ENCODE measurements around the gene LRIG1.

LRIG1 gene

DNA sequence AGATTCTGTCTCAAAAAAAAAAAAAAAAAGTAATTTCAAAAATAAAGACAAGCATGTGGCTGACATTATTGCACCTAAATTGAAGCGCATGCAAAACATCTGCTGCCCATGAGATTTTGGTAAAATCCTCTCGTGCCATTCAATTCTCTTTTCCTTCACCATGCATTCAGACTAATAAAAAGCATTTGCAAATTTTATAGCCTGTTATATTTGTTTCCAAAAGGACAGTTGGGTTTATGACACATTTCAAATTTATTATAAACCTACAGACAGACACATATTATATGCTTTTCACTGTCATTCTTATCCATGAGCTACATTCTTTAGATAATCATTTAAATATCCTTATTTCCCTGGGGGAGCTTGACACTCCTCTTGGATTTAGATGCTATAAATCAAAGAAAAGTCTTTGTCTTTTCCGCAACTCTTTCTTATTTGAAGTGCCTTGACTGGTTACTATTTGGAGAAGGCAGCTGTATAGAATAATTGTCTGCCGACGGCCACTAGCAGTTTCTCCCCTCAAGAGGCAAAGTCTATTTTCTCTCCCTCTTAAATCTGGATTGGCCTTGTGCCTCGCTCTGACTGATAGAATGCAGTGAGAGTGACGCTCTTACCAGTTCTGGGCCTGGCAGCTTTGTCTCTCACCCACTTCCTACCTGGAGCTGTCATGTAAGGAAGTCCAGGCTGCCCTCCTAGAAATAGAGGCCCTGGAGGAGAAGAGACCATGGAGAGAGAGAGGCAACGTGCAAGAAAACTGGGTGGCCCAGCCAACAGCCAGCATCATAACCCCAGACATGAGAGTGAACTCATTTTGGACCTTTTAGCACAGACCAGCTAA is 6.8 kb upstream of the LRIG1 start:
- no peak for DNase-seq (ENCODE audit: low read depth, low spot score)
- TF ChIP-seq, protein P1, sequence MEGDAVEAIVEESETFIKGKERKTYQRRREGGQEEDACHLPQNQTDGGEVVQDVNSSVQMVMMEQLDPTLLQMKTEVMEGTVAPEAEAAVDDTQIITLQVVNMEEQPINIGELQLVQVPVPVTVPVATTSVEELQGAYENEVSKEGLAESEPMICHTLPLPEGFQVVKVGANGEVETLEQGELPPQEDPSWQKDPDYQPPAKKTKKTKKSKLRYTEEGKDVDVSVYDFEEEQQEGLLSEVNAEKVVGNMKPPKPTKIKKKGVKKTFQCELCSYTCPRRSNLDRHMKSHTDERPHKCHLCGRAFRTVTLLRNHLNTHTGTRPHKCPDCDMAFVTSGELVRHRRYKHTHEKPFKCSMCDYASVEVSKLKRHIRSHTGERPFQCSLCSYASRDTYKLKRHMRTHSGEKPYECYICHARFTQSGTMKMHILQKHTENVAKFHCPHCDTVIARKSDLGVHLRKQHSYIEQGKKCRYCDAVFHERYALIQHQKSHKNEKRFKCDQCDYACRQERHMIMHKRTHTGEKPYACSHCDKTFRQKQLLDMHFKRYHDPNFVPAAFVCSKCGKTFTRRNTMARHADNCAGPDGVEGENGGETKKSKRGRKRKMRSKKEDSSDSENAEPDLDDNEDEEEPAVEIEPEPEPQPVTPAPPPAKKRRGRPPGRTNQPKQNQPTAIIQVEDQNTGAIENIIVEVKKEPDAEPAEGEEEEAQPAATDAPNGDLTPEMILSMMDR (IDR thresholded peaks at IDR 0.05; ENCODE audit: low read depth, low read length), result no peak
- no peak overlapping the region for H3K4me3 ChIP-seq (ENCODE audit: low read depth, low read length)
- in situ Hi-C loops (cut with HindIII; ENCODE audit: low sequenced_read_pairs), result no loop called here

GRCh38 chr3:66506154-66506553 is 5.3 kb upstream of the LRIG1 start:
- DNase-seq (ENCODE audit: low read depth, low spot score), result no peak
- in situ Hi-C loops (cut with HindIII; ENCODE audit: low sequenced_read_pairs), result no loop called here
- TF ChIP-seq, protein P1 (IDR thresholded peaks at IDR 0.05; ENCODE audit: low read depth, low read length), result no peak

GRCh38 chr3:66504850-66505641 is 4.2 kb upstream of the LRIG1 start:
- TF ChIP-seq, protein P1 (IDR thresholded peaks at IDR 0.05; ENCODE audit: low read depth, low read length), result no peak
- in situ Hi-C loops (cut with HindIII; ENCODE audit: low sequenced_read_pairs), result no loop called here
- DNase-seq (ENCODE audit: low read depth, low spot score), result no peak
- no peak overlapping the region for H3K4me3 ChIP-seq (ENCODE audit: low read depth, low read length)

More at GRCh38 chr3:66506154-66506553, 5.3 kb upstream of the LRIG1 start:
- H3K4me3 ChIP-seq (ENCODE audit: low read depth, low read length), result no peak overlapping the region

DNA sequence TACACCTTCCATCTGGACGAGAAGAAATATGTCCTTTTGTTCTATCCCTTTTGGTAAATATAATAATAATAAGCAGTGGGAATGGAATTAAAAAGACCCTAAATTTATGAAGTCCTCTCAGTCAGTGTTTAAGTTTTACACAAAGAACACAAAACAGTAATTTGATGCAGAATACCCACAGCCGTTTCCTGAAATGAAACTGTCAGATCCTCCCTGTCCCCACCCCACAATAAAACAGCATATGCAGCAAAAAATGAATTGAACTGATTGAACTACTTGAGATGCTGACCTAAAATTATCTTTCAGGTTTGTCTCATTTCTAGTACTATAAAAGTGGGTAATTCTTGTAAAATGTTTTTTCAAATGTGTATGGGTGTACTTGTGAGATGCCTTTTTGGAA is 2.2 kb upstream of the LRIG1 start:
- TF ChIP-seq, protein P1 (IDR thresholded peaks at IDR 0.05; ENCODE audit: low read depth, low read length), result no peak
- in situ Hi-C loops (cut with HindIII; ENCODE audit: low sequenced_read_pairs), result no loop called here
- no peak for DNase-seq (ENCODE audit: low read depth, low spot score)
- no peak overlapping the region for H3K4me3 ChIP-seq (ENCODE audit: low read depth, low read length)

- in situ Hi-C loops (cut with HindIII; ENCODE audit: low sequenced_read_pairs), result no loop called here
- H3K4me3 ChIP-seq (ENCODE audit: low read depth, low read length), result no peak overlapping the region
- DNase-seq (ENCODE audit: low read depth, low spot score), result no peak
- TF ChIP-seq, protein P1 (IDR thresholded peaks at IDR 0.05; ENCODE audit: low read depth, low read length), result no peak
These were observed 1.5 kb upstream of the LRIG1 start for GRCh38 chr3:66502245-66502874.

- TF ChIP-seq, protein P1 (IDR thresholded peaks at IDR 0.05; ENCODE audit: low read depth, low read length), result peak; percentile 43
- in situ Hi-C loops (cut with HindIII; ENCODE audit: low sequenced_read_pairs), result no loop called here
- DNase-seq (ENCODE audit: low read depth, low spot score), result no peak
- H3K4me3 ChIP-seq (ENCODE audit: low read depth, low read length), result peak overlapping the region; percentile 48
These were observed 842 bp upstream of the LRIG1 start for GRCh38 chr3:66501483-66502244.

Data from astrocyte of the spinal cord (primary cell).